GM12891 (cell line): ENCODE measurements around the gene DAAM1.

Experiments
- DNase-seq: peaks from one replicate; pipeline ENCODE4 v3.0.0; 2011; ENCODE audit warnings: low spot score; ENCODE audit not compliant: insufficient read length
- FAIRE-seq: peaks from 2 replicates; lab custom pipeline; 2011; peaks lifted over from hg19 to GRCh38; lab: Jason Lieb, UNC
- PAX5 ChIP-seq: IDR thresholded peaks from 2 replicates; pipeline ENCODE4 v1.6.1; 2011; ENCODE audit warnings: low read length, moderate library complexity, mild to moderate bottlenecking; ENCODE audit not compliant: insufficient read depth, severe bottlenecking
- POLR2A ChIP-seq: IDR thresholded peaks from 2 replicates; pipeline ENCODE4 v1.6.1; 2011; ENCODE audit warnings: low read depth, low read length, control low read depth
- POLR2AphosphoS5 ChIP-seq: IDR thresholded peaks from 2 replicates; pipeline ENCODE4 v1.6.1; 2011; ENCODE audit warnings: low read depth, low read length, control low read depth
- POU2F2 ChIP-seq: IDR thresholded peaks from 2 replicates; pipeline ENCODE4 v1.6.1; 2011; ENCODE audit warnings: low read depth, mild to moderate bottlenecking, control low read depth, low read length, moderate library complexity
- SPI1 ChIP-seq: IDR thresholded peaks from 2 replicates; pipeline ENCODE4 v1.6.1; 2011; ENCODE audit warnings: low read depth, low read length, control low read depth
- TAF1 ChIP-seq: IDR thresholded peaks from 2 replicates; pipeline ENCODE4 v1.6.1; 2011; ENCODE audit warnings: low read depth, low read length, control low read depth

The DAAM1 gene

GRCh38 chr14:59185676-59186075, 2.8 kb upstream of the DAAM1 start:
- no peak for FAIRE-seq
- DNase-seq: no peak
- no peak for TF ChIP-seq POU2F2
- TF ChIP-seq TAF1: no peak
- no peak for TF ChIP-seq POLR2AphosphoS5
- no peak for TF ChIP-seq SPI1
- TF ChIP-seq POLR2A: no peak
- no peak for TF ChIP-seq PAX5

GRCh38 chr14:59186306-59186705, 2.2 kb upstream of the DAAM1 start:
- TF ChIP-seq SPI1: no peak
- TF ChIP-seq PAX5: no peak
- no peak for TF ChIP-seq POLR2AphosphoS5
- no peak for TF ChIP-seq POU2F2
- no peak for TF ChIP-seq TAF1
- TF ChIP-seq POLR2A: no peak
- no peak for FAIRE-seq
- no peak for DNase-seq

- no peak for DNase-seq
- FAIRE-seq: no peak
- TF ChIP-seq POU2F2 (no peak), TAF1 (no peak), POLR2AphosphoS5 (no peak), POLR2A (no peak), SPI1 (no peak), PAX5 (no peak)
These were observed 1.3 kb upstream of the DAAM1 start for GRCh38 chr14:59187118-59187517.

GRCh38 chr14:59187802-59188460, 536 bp upstream of the DAAM1 start:
- DNase-seq: no peak
- TF ChIP-seq POLR2AphosphoS5 (no peak), SPI1 (no peak), PAX5 (no peak), TAF1 (no peak), POU2F2 (no peak), POLR2A (no peak)
- FAIRE-seq: peak; percentile 70

- TF ChIP-seq POLR2AphosphoS5: no peak
- TF ChIP-seq PAX5: no peak
- TF ChIP-seq TAF1: no peak
- no peak for TF ChIP-seq SPI1
- no peak for TF ChIP-seq POU2F2
- TF ChIP-seq POLR2A: no peak
- FAIRE-seq: peak; percentile 57
- no peak for DNase-seq
These were observed 771 bp downstream of the DAAM1 start for GRCh38 chr14:59189091-59189785.

GRCh38 chr14:59189786-59190368, 1.4 kb downstream of the DAAM1 start:
- peak; percentile 80 for FAIRE-seq
- TF ChIP-seq PAX5 (no peak), TAF1 (peak; percentile 32; the same call in 1 of the 2 replicates)
- DNase-seq: peak; percentile 53

- FAIRE-seq (no peak), DNase-seq (no peak)
- TF ChIP-seq POLR2AphosphoS5 (no peak), SPI1 (no peak), POLR2A (no peak), TAF1 (no peak), PAX5 (no peak), POU2F2 (no peak)
These were observed 1.9 kb downstream of the DAAM1 start for GRCh38 chr14:59190372-59190771.

GRCh38 chr14:59195912-59196311, 7.4 kb downstream of the DAAM1 start:
- no peak for DNase-seq
- FAIRE-seq: no peak
- TF ChIP-seq POLR2A (no peak), SPI1 (no peak)

GRCh38 chr14:59197695-59198262, 9.3 kb downstream of the DAAM1 start:
- FAIRE-seq: no peak
- TF ChIP-seq SPI1 (no peak), POLR2AphosphoS5 (no peak), POU2F2 (no peak), POLR2A (no peak), TAF1 (no peak), PAX5 (no peak)
- DNase-seq: no peak
